ENCODE results near the gene CACNA1F.
A peak's percentile ranks its signal among the peaks of the same experiment; 100 is the strongest.

Gene CACNA1F

DNA sequence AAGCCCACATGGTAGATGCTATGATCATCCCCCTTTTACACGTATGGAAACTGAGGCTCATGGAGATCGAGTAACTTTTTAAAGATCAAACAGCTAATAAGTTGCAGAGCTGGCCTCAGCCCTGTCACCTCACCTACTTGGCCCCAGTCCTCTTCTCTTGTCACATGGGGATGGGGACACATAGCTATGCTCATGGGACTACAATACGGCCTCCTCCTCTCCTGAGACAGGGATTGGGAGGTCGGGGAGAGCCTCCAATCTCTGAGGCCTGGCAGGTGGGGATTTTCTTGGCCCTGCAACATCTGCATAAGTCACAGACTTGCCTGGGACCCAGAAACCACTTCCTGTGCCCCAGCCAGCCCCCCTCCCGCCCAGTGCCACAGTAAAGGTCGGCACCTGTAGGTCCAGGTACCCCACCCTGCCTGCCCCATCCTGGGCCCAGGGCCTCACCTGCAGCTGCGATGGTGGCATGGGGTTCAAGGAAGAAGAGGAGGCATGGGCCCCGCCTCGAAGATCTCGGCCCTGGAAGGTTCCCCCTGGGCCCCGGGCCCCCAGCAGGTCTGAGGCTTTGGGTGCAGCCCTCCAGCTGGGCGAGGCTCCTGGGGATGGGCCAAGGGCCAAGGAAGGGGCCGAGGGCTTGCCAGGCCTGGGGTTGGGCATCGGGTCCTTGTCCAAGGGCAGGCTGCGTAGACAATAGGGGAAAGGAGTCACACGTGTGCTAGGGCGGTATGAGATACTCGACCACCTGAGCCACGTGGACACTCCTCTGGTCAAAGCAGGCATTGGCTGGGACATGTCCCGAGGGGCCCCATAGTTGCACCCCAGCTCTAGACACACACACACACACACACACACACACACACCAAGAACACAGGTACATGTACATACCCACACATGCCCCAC is 25.0 kb upstream of the CACNA1F start:
- DNase-seq (ENCODE audit: insufficient read length, low spot score) = no peak
- FAIRE-seq = no peak

DNA sequence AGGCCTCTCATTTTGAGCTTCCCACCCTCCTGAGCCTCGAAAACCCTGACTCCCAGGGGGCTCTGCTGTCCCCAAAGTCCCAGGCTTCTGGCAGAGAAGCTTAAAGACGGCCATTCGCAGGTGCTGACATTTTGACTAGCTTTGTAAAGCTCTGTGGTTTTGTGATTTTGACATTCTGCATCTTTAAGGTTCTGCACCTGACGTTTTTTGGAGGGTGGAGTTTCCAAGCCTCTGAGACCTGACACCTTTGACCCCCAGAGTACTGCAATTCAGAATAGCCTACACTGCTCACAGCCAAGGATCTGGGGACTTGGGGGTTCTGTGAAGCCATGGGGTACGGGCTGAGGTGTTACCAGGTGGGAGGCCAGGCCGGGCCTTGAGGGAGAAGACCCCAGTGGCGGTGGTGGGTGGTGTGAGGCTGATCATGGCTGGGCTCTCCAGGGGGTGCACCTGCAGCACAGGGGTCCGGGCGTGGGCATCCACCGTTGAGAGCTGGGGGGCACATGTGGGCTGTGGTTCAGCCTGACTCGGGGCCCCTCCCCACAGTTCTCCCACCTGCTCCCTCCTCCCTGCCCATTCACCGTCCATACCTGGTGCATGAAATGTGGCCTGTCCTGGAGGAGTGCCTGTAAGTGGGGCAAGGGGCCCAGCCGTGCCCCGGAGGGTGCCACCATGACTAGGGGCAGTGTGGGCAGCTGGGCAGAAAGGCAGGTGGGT is 24.1 kb upstream of the CACNA1F start:
- DNase-seq (ENCODE audit: insufficient read length, low spot score) = no peak
- FAIRE-seq = no peak

DNA sequence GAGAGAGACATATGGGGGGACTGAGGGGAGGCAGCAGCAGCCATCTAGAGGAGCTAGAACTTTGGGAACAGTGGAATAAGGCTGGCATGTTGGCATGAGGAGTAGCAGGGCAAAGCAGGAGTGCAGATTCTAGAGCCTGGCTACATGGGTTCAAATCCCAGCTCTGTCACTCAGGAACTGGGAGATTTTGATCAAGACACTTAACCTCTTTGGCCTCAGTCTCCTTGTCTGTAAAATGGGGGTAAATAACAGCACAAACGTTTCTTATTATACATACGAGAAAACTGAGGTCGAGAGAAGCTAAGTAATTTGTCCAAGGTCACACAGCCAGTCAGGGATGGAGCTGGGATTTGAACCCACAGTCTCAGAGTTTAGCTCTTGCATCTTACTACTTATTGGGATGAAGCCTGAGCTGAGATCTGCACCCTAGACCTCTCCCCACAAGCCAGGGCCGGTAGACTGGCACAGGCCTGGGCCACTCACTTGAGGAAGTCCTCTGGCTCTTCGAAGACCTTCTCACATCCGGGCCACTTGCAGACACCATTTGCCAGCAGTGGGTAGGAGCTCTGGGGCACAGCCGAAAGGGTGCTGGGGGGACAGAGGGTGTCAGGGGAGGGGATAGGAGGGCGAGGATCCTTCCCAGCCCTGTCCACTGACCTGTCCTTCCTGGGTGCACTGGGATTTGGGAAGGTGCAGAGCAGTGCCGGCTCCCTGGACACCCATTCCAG is 23.3 kb upstream of the CACNA1F start:
- no peak for FAIRE-seq
- DNase-seq (ENCODE audit: insufficient read length, low spot score) = no peak

DNA sequence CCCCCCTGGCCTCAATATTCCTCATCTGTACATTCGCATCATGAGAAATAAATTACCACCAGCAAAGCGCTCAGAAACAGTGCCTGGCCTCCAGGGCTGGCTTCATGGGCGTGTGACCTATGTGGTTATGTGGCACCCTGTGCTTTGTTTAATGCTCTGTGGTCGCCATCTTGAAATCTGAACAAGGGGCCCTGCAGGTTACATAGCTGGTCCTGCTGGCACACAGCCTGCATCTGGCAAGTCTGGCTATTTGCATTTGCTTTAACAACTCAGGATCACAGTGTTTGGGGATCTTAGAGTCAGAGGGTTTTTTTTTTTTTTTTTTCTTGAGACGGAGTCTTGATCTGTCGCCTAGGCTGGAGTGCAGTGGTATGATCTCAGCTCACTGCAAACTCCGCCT is 21.5 kb upstream of the CACNA1F start:
- DNase-seq (ENCODE audit: insufficient read length, low spot score) = no peak
- FAIRE-seq = no peak

DNA sequence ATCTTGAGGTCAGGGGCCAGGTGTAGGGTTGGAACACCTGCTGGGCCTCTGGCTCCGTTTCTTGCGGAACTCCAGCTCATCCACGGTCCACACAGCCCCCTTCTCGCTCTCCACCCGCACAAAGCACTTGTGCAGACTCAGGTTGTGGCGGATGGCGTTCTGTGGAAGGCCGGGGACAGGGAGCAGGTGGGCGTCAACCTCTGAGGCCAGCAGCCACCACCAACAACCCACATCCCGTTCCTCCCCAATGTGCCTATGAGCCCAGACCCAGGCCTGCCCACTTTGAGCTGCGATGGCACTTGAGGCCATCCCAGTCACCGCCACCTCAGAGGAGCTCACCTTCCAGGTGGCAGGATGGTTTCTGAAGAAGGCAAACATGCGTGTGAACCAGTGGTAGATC is 18.2 kb upstream of the CACNA1F start:
- FAIRE-seq = no peak
- no peak for DNase-seq (ENCODE audit: insufficient read length, low spot score)

DNA sequence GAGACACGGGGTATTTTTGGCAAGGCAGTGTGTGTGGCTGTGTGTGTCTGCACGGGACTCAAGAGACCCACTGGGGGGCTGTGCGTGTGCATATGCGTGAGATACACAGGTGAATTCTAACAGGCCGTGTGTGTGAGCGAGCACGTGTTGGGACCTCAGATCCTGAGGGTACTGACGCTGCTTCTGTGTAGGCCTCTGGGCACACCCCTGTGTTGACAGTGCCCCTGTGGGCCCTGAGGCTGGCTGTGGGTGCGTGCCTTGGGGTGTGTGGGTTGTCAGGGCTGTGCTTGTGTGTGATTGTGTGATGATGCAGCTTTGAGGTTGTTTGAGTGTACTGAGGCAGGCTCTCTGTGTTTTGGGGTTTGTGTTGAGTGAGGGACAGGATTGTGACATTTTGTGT is 17.4 kb upstream of the CACNA1F start:
- FAIRE-seq (no peak), DNase-seq (ENCODE audit: insufficient read length, low spot score) (no peak)

DNA sequence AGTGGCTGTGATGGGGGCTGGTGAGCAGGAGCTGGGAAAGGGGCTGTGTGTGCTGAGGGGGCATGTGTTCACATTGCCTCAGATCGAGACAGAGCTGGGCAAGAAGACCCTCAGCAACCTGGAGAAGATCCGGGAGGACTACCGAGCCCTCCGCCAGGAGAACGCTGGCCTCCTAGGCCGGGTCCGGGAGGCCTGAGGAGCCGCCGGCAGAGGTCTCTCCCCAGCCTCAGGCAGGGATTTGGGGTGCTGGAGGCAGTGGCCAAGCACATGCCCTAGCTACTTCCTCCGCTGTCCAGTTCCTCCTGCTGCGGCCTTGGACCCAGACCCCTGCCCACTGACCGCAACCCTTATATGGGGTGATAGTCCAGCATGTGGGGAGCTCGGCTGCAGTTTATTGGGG is 16.9 kb upstream of the CACNA1F start:
- no peak for FAIRE-seq
- DNase-seq (ENCODE audit: insufficient read length, low spot score) = no peak

DNA sequence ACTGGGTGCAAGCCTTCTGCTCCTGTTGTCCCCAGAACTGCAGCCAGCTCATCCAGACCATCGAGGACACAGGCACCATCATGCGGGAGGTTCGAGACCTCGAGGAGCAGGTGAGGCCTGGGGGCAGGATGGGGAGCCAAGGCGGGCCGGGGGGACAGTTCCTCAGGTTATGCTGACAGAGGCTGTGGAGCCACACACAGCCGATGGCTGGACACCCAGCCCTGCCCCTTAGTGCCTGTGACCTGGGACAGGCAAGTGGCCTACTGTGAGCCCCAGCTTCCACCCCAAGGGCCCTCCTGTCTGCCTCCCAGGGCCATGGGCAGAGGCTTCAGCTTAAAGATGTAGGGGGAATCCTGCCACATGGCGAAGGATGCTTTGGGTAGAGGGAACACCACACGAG is 16.5 kb upstream of the CACNA1F start:
- DNase-seq (ENCODE audit: insufficient read length, low spot score) (no peak), FAIRE-seq (no peak)

DNA sequence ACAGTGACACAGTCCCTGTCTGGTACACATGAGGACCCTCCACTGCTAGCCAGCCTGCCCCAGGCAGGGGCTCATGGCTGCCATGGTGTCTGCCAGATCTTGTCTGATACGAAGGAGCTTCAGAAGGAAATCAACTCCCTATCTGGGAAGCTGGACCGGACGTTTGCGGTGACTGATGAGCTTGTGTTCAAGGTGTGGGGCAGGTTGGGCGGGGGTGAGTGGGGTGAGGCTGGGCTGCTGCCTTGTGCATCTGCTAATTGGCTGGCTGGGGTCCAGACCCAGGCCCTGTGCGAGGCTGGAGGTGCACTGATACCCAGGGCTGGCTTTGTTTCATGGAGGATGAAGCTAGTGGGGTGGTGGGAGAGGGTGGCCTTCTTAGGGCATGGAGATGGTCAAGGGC is 15.9 kb upstream of the CACNA1F start:
- DNase-seq (ENCODE audit: insufficient read length, low spot score) = no peak
- no peak for FAIRE-seq

DNA sequence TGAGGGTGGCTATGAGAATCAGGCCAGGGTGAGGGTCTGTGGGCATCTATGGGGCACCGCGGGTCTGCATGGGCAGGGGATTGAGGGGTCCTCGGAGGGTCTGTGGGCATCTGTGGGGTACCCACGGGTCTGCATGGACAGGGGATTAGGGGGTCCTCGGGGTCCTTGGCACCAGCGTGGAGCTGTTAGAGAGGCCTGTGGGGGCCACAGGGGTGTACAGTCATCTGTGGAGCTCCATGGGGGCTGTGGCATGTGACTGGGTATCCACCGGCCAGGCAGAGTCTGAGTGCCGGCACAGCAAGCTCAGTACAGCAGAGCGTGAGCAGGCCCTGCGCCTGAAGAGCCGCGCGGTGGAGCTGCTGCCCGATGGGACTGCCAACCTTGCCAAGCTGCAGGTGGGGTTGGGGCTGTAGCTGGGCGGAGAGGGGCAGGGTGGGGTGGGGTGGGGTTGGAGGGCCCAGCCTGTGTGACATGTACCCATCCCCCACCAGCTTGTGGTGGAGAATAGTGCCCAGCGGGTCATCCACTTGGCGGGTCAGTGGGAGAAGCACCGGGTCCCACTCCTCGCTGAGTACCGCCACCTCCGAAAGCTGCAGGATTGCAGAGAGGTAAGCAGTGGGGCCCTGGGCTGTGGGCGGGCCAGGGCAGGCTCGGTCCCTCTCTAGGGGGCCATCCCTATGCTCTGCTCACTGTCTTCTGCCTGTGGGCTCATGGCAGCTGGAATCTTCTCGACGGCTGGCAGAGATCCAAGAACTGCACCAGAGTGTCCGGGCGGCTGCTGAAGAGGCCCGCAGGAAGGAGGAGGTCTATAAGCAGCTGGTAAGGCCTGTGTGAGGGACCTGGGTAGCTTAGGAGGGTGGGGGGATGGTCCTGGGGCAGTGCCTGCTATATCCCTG is 15.0 kb upstream of the CACNA1F start:
- no peak for DNase-seq (ENCODE audit: insufficient read length, low spot score)
- FAIRE-seq = no peak

DNA sequence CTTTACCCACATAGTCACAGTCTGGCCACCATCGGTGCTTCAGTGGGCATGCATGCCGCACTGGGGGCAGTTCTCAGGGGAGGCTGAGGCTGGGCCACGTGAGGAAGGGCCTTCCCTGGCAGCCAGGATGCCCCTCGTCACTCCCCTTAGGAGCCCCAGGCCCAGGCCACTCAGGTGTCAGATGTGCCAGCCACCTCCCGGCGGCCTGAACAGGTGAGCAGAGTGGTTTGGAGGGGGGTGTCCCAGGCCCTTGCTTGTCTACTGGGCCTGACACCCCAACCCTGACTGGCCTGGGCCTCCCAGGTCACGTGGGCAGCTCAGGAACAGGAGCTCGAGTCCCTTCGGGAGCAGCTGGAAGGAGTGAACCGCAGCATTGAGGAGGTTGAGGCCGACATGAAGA is 14.2 kb upstream of the CACNA1F start:
- DNase-seq (ENCODE audit: insufficient read length, low spot score) (no peak), FAIRE-seq (no peak)

DNA sequence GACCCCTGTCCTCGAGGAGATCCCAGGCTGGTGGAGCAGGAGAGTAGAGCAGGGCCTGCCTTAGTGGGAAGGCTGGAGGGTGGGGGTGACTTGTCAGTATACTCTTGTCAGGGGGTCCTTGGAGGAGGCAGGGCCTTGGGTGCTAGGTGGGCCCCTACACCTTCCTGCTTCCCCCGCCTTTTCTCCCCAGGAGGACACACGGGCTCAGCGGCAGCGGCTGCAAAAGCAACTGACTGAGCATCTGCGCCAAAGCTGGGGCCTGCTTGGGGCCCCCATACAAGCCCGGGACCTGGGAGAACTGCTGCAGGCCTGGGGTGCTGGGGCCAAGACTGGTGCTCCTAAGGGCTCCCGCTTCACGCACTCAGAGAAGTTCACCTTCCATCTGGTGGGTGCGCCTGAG is 13.4 kb upstream of the CACNA1F start:
- FAIRE-seq = no peak
- DNase-seq (ENCODE audit: insufficient read length, low spot score) = no peak

DNA sequence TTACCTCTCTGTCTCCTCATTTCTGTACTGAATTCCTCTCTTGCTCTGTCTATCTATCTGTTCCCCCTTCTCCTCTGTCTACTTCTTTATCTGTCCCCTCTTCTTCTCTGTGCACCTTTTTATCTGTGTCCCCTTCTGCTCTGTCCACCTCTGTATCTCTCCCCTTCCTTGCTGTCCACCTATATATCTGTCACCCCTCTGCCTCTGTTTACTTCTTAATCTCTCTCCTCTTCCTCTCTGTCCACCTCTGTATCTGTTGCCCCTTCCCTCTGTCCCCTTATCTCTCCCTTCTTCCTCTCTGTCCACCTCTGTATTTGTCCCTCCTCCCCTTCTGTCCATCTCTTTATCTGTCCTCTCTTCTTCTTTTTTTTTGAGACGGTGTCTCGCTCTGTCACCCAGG is 11.1 kb upstream of the CACNA1F start:
- FAIRE-seq (no peak), DNase-seq (ENCODE audit: insufficient read length, low spot score) (no peak)

DNA sequence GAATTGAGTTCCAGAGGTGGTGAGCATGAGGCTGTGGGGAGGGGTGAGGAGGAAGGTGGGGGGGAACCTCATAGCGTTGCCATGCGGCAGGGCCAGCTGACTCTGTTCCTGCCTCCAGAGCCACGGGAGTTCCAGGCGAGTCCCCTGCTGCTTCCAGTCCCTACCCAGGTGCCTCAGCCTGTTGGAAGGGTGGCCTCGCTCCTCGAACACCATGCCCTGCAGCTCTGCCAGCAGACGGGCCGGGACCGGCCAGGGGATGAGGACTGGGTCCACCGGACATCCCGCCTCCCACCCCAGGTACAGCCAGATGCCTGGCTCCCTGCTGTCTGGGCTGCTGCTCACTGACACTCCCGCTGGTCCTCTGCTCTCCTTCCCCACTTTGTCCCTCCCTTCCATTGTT is 10.0 kb upstream of the CACNA1F start:
- FAIRE-seq (no peak), DNase-seq (ENCODE audit: insufficient read length, low spot score) (no peak)

DNA sequence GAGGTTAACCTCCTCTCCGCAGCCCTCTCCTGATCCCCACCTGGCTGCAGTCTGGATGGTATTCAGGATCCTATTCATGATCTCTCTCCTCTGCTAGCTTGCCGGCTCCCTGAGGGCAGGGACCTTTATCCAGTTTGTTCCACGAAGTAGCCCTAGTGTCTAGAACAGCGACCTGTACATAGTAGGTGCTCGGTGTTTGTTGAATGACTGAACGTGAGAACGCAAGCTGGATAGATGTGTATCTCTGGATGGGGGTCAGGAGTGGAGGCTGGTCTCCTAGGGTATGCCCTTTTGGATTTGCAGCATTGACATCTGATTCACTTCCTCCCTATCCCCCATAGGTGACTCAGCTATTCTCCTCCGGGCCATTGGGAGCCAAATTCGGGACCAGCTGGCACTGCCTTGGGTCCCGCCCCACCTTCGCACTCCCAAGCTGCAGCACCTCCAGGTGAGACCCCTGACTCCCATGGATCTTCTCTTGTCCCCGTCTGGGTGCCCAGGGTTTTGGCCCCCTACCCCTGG is 9.5 kb upstream of the CACNA1F start:
- no peak for FAIRE-seq
- DNase-seq (ENCODE audit: insufficient read length, low spot score) = no peak

DNA sequence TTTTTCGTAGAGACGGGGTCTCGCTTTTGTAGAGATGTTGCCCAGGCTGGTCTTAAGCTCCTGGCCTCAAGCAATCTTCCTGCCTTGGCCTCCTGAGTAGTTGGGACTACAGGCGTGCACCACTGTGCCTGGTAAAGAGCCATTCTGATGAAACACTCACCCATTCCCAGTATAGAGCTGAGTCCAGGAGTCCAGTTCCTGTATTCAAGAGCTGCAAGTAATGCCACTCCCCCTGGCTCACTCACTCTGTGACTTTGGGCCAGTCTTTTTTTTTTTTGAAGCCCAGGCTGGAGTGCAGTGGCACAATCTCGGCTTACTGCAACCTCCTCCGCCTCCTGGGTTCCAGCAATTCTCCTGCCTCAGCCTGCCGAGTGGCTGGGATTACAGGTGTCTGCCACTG is 5.6 kb upstream of the CACNA1F start:
- DNase-seq (ENCODE audit: insufficient read length, low spot score) (no peak), FAIRE-seq (no peak)

DNA sequence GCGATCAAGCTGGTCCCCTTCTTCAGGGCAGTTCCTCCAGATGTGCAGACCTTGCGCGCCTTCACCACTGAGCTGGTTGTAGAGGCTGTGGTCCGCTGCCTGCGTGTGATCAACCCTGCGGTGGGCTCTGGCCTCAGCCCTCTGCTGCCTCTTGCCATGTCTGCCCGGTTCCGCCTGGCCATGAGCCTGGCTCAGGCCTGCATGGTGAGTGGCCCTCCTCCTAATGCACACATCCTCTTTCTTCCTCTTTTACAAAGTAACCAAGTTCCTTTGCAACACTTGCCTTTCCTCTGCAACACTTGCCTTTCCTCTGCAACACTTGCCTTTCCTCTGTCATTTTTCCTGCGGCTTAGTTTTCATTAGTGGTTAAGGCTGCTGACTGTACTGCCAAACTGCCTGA is 3.9 kb upstream of the CACNA1F start:
- DNase-seq (ENCODE audit: insufficient read length, low spot score) = no peak
- peak; percentile 86 for FAIRE-seq

DNA sequence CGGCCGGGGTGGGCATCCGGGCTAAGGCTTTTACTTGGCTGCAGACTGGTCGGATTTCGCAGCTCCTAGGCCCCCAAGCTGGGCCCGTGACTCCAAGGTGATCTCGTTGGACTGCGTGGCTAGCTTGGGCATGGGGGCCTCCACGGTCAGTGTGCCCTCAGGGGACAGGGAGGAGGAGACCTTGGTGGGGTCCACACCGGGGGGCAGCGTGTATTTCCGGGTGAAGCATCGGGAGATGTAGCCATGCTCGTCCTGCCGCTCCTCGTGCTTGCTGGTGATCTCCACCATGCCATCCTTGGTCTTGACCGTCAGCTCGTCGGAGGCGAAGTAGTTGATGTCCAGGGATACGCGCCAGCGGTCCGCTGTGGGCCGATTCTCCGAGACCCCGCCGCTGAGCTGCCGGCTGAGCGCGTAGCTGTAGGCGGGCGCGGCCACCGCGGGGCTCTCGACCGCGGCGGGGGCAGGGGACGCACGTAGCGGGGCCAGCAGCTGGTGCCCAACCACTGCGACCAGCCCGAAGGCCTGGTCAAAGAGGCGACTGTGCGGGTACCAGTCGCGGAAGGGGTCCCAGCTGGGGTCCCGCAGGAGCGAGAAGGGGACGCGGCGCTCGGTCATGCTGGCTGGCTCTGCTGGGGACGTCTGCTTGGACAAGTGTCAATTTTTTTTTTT is 881 bp upstream of the CACNA1F start:
- FAIRE-seq (no peak), DNase-seq (ENCODE audit: insufficient read length, low spot score) (no peak)

DNA sequence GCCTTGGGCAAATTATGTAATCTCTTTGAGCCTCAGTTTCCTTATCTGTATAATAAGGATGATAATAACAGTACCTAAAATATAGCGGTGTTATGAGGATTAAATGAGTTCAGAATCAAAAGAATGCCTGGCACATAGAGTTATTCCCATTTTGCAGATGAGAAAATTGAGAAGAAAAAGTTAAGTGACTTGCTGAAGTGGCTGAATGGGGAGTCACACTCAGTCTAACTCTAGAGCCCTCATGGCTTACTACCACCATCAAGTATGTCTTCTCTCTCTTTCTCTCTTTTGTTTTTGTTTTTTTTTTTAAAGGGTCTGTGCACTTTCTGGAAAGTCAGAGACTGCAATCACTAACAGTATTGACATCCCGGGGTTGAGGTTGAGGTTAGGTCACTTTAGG is 615 bp downstream of the CACNA1F start:
- FAIRE-seq = no peak
- DNase-seq (ENCODE audit: insufficient read length, low spot score) = no peak

Measured in GM19239 (cell line).